NT2/D1 (cell line): Measurements from ENCODE around the gene MARCKS.

ENCODE experiments used
- SUZ12 ChIP-seq: IDR thresholded peaks from 2 replicates; pipeline ENCODE4 v1.6.1; 2011; ENCODE audit not compliant: insufficient read length, insufficient read depth; ENCODE audit errors: extremely low read depth
- YY1 ChIP-seq: IDR thresholded peaks from 2 replicates; pipeline ENCODE4 v1.6.1; 2011; ENCODE audit not compliant: insufficient read length, insufficient read depth
- ZNF274 ChIP-seq: IDR thresholded peaks from 2 replicates; pipeline ENCODE4 v1.6.1; 2011; ENCODE audit warnings: mild to moderate bottlenecking, low read depth, low read length

DNA sequence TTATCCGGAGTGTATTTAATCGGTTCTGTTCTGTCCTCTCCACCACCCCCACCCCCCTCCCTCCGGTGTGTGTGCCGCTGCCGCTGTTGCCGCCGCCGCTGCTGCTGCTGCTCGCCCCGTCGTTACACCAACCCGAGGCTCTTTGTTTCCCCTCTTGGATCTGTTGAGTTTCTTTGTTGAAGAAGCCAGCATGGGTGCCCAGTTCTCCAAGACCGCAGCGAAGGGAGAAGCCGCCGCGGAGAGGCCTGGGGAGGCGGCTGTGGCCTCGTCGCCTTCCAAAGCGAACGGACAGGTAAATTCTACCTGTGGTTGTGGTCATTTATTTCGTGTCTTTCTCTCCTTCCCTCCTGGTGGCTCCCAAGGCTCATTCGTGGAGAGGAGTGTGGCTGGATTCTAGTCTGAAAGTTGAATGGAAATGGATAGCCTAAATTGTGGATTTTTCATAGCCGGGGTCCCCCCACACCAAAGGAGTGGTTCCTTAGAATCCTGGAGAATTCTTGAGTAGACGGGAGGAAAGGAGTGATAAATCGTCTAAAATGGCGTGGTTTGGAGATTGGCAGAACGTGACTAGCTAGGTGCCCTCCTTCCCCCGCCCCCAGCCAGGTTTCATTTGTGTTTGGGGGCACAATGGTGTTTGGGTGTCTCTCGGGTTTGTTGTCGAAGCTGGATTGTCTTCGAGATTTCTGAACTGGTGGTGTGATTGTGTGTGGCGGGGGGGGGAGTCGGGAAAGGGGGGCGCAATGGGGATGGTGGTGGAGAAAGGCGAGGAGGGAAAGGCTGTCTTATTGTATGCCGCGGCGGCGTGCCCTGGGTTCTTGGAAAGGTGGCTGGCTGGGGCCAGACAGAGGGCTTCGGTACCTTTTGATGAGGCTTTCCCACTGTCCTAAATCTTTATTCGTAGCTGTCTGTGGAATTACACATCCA lies 673 bp downstream of the MARCKS start:
- TF ChIP-seq YY1 (no peak), ZNF274 (no peak), SUZ12 (no peak)
